Erythroblast (primary cell): ENCODE measurements around the gene TBX19.

ENCODE experiments used
- GATA1 ChIP-seq: IDR thresholded peaks from 2 replicates; pipeline ENCODE4 v1.6.1; 2011; ENCODE audit warnings: low read depth, mild to moderate bottlenecking, control low read depth, low read length, moderate library complexity
- POLR2A ChIP-seq: IDR thresholded peaks from 2 replicates; pipeline ENCODE4 v1.6.1; 2011; ENCODE audit warnings: mild to moderate bottlenecking, low read length

- TF ChIP-seq POLR2A = no peak
- TF ChIP-seq GATA1 = no peak
These were observed 80.6 kb downstream of the TBX19 start for GRCh38 chr1:168361252-168361651.
